ENCODE results near the gene MYOD1.

- TF ChIP-seq CTCF (conservative IDR thresholded peaks at IDR 0.05; ENCODE audit: low read depth, low read length) (peak; percentile 81), EZH2 (IDR thresholded peaks at IDR 0.05; ENCODE audit: low read length, unreplicated experiment) (no peak), EZH2phosphoT487 (IDR thresholded peaks at IDR 0.05; ENCODE audit: borderline replicate concordance, low read length) (no peak)
Observed at GRCh38 chr11:17760102-17761029, 41.0 kb downstream of the MYOD1 start.

All from PC-3 (cell line).